GM19238 (cell line): ENCODE results near the gene CBX6.
"Not testable (repeated sequence)": the region's sequence is repeated elsewhere in the genome, so short reads cannot be mapped to it uniquely, and the experiment has no call there.

Experiments
- DNase-seq: peaks from one replicate; pipeline ENCODE4 v3.0.0; 2011; ENCODE audit warnings: low spot score; ENCODE audit not compliant: insufficient read length

Gene CBX6

DNA sequence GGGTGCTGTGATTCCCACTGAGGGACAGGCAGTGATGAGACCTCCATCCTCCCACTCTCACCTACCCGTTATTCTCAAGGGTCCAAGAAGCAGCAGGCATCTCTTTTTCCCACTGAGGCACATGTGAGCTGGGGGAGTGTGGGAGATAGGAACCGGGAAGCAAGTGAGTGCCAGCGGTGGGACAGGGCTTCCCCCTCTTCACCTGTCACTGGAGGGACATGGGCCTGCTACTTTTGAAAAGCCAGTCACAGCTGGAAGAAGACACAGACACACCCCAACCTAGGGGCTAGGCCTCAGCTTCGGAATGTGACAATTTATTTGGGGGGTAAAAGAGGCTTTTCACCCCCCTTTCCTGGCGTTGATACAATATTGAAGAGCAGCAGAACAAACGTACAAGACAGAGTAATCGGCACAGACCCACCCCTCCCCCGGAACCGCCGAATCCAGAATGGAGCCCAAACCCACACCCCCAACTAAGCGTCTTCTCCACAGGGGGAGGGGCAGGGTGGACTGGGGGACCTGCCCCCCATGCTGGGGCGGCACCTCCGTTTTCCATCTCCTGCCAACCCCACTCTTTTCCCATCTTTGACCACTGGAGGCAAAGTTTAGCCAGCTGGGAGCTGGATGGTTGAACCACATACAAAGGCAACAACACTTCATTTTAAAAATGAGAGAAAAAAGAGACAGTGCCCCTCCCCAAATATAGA, 10.7 kb downstream of the CBX6 start:
- no peak for DNase-seq

DNA sequence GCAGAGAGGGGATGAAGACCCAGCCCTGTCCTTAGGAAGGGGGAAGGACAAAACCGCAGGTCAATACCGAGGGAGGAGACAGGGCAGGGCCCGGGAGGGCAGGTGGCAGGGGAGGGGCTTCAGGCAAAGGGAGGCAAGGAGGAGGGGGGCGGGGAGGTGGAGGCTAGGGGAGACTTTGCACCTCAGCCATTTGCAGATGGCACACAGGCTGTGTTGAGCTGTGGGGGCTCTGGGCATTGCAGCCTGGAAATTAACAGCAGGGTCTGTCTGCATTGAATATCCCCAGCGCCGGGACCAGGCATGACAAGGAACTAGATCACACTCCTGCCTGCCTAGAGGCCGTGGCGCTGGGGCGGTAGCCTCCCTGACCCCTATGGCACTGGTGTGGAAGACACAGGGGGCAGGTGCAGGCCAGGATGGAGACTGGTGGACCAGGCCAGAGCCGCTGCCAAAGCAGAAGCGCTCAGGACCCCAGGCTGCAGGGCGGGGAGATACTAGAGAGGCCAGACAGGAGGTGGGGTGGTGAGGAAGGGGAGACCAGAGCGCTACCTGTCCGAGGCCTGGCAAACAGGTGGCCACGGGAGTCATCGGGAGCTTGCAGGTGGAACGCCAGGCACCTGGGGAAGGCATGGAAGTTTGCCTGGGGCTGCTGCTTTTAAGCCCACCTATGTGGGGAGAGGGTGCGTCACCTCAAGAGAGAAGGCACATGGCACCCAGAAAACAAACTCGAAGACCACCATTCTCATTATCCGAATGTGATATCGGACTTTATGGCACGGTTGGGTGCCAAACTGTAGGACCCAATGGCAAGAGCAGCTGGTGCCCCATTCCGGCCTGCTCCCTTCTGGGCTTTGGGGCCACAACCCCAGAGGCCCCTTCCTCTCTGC, 11.5 kb downstream of the CBX6 start:
- DNase-seq: no peak

DNA sequence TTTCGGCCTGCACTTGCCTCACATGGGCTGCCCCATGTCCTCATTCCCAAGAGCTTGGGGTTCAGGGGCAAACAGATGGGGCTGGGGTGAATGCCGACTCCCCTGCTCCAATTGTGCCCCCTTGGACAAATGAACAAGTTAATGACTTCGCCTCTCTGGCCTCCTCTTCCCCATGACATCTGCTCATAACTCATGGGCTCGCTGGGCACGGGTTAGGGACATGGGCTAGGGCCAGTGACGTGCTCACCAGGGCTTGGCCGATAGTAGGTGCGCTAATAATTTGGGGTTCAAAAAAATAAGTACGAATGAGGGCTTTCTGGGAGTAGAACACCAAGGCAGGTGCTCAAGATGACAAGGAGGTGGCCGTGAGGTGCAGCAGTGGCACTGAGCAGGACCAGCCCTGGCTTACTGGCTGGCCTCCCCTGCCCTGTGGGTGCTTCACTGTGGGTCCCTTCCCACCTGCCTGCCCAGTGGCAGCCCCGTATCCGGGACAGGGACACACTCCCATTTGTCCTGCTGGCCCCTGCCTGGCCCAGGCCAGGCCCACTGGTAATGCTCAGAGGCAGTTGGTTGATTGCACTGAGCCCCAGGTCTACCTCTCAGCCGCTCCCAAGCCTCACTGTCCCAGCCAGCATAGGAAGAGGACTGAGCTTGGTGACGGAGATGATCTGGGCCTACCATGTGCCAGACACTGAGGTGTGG, 12.3 kb downstream of the CBX6 start:
- no peak for DNase-seq

DNA sequence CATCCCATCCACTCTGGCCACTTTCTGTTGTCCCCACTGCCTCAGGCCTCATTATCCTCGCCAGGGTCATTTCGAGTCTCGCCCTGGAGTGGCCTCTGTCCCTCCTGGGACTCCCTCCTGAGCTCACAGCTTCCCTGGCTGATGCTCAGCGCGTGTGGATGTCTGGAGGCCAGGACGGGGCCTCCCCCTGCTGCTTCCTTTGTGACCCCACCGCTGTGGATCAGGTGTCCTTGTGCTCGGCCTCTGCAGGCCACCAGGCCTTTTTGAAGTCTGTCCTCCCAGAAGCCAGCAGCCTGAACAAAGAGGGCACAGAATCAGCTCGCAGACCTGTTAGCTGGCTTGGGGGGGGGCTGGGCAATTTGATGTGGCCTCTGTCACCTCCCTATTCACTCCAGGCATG, 13.5 kb downstream of the CBX6 start:
- DNase-seq: no peak

DNA sequence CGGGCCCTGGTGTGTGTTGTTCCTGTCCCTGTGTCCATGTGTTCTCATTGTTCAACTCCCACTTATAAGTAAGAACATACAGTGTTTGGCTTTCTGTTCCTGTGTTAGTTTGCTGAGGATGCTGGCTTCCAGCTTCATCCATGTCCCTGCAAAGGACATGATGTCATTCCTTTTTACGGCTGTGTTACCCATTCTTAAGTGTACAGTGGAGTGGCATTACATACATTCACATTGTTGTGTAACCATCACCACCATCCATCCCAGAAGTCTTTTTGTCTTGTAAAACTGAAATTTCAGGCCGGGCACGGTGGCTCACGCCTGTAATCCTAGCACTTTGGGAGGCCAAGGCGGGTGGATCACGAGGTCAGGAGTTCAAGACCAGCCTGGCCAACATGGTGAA, 17.5 kb downstream of the CBX6 start:
- not testable (repeated sequence) for DNase-seq

DNA sequence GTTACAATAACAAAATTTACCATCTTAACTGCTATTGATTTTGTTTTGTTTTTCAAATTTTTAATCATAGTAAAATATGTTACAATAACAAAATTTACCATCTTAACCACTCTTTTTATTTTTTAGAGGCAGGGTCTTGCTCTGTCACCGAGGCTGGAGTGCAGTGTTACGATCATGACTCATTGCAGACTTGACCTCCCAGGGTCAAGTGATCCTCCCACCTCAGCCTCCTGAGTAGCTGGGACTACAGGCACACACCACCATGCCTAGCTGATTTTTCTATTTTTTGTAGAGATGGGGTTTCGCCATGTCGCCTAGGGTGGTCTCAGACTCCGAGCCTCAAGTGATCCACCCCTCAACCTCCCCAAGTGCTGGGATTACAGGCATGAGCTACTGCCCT, 18.1 kb downstream of the CBX6 start:
- not testable (repeated sequence) for DNase-seq

DNA sequence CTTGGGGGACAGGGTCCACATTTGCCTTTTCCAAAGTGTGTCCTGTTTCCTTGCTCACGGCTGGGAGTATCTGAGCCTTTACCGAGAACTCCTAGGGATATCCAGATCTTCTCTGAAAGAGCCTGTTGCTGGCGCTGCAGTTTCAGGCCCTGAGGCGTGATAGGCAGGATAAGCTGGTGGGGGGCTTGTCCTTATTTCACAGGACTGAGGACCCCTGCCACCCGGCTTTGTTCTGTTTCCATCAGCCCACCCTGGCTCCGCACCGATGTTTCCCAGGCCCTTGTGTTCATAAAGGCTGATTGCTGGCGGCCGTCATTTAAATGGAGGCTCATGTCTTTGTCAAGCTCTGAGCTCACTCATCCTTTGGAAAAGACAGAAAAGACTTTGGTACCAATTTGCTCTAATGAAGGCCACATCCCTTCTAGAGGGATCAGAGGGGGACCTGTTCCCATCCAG, 18.8 kb downstream of the CBX6 start:
- no peak for DNase-seq

DNA sequence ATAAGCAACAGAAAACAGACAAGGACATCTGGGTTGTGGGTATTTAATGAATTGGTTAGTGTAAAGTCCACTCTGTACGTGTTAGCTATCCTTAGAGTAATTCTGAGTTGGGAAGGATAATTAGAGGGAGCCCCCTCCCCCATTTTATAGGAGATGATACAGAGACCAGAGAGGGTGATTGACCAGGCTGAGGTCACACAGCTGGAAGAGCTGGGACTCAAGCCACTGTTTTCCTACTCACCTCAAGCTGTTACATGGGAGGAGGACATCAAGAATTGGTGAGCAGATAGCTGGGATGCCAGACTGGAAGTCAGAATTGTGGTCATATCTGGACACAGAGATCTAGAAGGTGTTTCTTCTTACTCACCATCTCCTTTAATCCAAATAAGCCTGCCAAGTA, 19.5 kb downstream of the CBX6 start:
- no peak for DNase-seq

DNA sequence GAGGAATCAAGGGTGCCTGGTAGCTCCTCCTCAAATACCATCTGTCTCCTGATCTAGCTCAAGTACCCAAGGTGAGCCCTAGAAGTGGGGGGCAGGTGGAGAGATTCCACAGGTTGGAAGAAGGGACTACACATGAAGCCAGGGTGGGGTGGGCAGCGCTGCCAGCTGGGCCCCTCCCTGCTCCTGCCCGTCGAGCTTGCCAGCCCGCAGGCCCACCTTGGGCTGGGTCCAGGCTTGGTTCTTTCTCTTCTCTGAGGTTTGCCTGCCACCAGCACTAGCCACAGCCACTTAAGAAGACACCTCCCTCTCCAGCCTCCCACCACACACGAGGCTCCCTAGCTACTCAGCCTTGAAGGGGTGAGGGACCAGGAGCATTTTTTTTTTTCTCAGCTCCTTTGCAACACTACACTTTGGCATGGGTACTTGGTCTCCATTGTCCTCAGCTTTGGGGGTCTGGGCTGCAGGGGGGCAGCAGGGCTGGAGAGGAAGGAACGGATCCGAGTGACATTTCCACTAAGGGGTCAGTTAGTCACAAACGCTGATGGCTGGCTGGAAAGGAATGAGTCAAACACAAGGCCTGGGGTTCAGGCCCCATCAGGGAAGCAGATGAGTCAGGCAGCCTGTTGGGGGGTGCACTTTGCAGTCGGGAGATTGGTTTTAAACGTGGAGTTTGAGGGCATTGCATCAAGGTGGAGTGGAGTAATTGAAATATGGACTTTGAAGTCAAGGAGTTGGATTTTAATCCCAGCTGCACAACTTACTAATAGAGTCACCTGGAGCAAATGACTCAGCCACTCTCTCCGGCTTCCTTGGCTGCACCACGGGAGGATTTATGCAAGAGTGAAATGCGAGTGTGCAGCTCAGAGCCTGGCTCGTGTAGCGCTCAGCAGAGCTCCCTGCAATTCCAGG, 20.8 kb downstream of the CBX6 start:
- no peak for DNase-seq

DNA sequence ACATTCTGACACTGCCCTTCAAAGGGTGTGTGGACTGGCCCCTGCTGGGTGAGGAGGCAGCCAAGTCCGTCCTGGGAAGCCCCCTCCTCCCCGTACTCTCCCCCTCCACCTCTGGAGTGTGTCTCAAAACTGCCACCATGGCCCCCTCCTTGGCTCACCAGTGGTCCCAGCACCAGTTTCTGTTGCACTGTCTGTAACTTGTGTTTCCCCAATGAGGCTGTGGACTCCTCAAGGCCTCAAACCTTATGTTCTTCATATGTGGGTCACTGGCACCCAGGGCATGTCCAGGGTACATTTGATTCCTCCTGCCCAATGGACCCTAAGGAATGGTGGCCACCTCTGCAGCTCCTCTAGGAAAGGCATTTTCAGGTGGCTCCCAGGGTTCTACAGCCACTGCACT, 21.6 kb downstream of the CBX6 start:
- DNase-seq: no peak

DNA sequence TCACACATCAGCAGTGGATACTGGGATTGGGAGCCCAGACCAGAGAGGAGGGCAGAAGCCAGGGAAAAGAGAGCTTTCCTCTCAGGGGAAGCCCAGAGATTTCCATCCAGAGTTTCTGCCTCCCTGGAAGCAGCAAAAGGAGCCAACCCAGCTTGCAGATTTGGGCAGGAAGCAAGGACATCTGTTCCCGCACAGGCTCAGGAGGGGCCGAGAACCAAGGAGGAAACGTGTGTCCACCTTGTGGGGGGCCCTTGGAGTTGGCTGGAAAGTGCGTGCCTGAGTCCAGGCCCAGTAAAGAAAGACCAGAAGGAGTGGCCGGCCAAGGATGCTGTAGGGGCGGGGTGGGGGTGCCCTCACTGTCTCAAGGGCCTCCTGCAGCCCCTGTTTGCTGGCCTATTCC, 22.2 kb downstream of the CBX6 start:
- DNase-seq: no peak

DNA sequence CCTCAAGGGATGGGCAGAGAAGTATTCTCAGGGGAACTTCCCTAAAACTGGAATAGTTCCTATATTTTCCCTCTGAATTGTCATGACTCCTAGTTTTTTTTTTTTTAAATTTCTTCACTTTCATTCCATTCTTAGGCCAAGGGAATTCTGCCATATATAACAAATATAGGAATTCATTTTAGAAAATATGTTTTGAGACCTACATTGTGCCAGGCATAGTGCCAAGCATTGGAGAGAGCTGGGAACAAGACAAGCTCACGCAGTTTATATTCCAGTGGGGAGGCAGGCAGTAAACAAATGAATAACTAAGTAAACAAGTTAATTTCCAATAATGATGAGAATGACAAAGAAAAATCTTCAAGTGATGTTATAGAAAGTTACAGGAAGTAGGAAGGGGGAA, 25.6 kb downstream of the CBX6 start:
- no peak for DNase-seq

DNA sequence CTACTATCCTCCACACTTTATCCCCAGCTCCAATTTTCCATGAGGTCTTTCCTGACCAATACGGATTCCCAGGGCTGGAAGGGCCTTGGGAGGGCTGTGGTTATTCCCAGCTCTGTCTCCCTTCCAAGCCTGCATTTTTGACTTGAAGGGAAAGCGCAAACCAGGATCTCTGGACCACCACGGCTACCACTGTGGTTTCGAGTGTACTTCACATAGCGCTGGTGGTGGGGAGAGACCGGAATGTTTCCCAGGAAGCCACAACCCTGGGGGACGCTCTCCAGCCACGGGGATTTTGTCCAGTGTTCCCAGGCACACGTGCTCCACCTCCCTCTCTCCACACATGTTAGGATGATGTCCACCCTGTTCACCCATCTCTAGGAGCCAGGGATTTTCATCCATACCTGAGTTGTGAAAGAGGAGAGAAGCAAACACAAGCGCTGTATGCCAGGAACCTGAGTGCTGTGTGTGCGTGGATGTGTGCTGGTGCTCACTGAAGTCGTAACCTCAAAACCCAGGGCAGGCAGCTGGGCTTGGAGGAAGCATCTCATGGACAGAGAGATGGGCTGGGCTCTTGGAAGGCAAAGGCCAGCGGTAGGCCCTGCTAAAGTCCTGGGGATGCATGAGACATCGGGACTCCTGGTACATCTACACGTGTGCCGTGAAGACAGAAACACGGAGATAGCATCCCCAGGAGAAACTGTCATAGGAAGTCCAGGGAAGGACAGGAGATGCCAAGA, 26.8 kb downstream of the CBX6 start:
- no peak for DNase-seq

DNA sequence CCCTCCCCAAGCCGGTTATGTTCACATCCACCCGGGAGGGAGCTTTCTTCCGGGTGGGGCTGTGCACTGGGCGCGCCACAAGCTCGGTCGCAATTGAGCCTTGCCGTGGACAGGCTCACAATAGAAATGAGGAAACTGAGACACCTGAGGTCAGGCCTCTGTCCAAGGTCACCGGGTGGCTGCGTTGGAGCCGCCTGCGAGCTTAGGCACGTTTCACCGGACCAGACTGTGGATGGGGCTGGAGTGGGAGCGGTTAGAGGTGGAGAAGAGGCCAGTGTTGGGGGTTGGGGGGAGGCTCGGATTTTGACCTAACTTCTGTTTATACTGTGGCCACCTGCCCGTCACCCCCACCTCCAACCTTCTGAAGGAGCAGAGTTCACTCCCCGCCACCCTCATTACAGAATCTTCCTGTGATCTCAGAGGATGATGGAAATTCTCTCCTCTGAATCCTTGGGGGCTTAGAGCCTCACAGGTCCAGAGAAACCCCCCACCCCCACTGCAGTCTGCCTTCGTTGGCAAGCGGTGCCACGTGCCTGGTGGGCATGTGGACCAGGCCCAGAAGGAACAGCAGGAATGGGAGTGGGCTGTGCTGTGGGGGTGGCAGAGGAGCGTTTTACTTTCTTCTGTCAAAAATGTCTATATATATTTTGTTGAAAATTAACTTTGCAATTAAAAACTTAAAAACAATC, 27.6 kb downstream of the CBX6 start:
- DNase-seq: no peak

DNA sequence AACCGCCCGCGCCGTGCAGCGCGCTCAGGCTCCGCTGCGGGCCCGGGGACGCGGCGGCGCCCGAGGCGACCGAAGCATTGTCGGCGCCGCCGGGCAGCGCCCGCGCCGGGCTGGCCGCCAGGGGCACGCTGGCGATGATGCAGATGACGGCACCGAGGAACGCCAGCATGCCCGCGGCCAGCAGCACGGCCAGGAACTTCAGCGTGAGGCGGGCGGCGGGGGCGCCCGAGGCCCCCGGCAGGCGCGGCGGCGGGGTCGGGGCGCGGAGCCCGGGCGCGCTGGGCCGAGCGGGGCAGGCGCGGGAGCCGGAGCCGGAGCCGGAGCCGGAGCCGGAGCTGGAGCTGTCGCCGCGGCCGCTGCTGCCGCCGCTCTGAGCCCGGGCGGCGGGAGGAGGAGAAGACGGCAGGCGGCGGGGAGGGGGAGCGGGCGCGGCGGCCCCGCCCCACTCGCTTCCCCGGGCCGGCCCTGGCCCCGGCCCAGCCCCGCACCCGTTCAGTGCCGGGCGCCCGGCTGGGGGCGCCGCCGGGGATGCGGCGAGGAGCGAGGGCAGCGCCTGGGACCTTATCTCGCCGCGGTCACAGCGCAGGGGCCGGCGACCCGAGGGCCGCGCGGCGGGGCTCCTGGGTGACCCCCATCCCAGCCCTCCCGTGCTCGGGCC, 28.2 kb downstream of the CBX6 start, which contains the start of gene NPTXR:
Gene NPTXR (minus strand): TSS at position 372 of the 658 bp plus-strand sequence.
- no peak for DNase-seq

DNA sequence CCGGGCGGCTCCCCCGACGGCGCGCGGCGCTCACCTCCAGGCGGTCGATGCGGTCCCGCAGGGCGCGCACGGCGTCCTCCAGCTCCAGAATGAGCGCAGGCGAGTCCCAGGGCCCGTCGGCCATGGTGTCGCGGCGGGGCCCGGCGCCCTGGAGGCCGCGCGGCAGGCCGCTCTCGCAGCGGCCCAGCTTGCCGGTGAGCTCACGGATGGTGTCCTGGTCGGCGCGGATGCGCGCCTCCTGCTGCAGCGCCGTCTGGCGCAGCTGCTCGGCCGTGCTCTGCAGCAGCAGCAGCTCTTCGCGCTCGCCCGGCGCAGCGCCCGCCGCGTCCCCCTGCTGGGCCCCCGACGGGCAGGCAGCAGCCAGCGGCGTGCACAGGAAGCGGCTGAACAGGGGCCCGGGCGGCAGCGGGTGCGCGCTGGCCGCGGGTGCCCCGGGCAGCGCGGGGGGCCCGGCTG, 28.8 kb downstream of the CBX6 start:
- peak; percentile 55 for DNase-seq

DNA sequence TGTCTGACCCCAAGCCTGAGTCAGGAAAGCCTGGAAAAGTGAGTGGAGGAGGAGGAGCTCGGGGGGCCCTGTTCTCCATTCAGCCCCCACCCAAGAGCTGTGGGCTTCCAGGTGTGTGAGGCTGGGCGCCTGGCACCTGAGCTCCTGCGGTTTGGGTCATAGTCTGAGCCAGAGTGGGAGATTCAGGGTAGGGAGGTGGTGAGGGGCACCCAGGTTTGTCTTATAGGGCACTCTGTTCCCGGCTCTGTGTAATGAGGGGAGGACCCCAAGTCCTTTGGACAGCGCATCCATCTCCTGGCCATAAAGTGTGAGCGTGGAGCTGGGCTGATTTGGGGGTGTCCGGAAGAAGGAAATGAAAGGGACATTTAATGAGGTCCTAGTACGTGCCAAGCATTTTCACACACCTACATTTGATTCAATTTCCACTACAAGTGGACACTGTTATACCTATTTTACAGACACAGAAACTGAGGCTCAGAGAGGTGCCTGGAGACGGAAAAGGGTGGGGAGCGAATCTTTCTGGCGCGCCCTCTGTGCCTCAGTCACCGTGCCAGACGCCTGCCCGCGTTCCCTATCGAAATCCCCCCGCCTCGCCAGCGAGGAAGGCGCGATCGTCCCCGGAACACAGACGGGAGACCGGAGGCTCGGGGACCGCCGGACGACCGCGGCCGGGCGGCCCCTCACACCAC, 29.4 kb downstream of the CBX6 start:
- no peak for DNase-seq

DNA sequence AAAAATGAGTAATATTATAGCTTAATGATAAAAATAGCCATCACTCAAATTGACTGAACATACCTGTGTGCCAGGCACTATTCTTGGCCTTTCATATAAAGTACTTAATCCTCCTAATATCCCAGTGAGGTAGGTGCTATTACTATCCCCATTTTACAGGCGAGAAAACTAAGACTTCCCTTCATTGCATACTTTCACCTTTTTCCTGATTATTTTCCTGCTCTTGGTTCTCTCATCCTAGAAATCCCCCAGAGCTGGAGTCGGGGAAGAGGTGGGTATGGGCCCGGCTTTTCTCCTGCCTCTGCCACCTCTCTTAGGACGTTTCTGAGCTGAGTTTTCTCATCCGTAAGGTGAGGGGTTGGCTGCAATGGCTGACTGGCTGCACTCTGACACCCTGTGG, 30.4 kb downstream of the CBX6 start:
- DNase-seq: no peak
